OCI-LY1 (cell line): ENCODE results near the gene P4HB.

Experiments
- H2AFZ ChIP-seq: fragments of 200-600 bp; sonication (generic), shearing (Covaris generic); 2 replicates; pipeline ENCODE4 v1.6.0; 2014; ENCODE audit warnings: antibody characterized with exemption, mild to moderate bottlenecking, low read length
- H3F3A ChIP-seq: fragments of 200-600 bp; sonication (generic), shearing (Covaris generic); 2 replicates; pipeline ENCODE4 v1.6.0; 2014; ENCODE audit warnings: mild to moderate bottlenecking, antibody characterized with exemption, low read length, moderate library complexity; ENCODE audit not compliant: insufficient read depth
- H3K27ac ChIP-seq: fragments of 200-600 bp; sonication (generic); 2 replicates; pipeline ENCODE4 v1.5.1; 2014; ENCODE audit warnings: low read length, mixed run types, mild to moderate bottlenecking, low read depth; ENCODE audit not compliant: poor library complexity, severe bottlenecking
- H3K27me3 ChIP-seq: fragments of 200-600 bp; sonication (generic); 2 replicates; pipeline ENCODE4 v1.6.0; 2014; ENCODE audit warnings: antibody characterized with exemption, mild to moderate bottlenecking, low read length, moderate library complexity; ENCODE audit not compliant: insufficient read depth
- H3K36me3 ChIP-seq: fragments of 200-600 bp; sonication (generic); 2 replicates; pipeline ENCODE4 v1.6.1; 2014; ENCODE audit warnings: mild to moderate bottlenecking, antibody characterized with exemption, low read length, moderate library complexity, mixed read lengths; ENCODE audit not compliant: insufficient read depth
- H3K4me1 ChIP-seq: fragments of 200-600 bp; sonication (generic); 2 replicates; pipeline ENCODE4 v1.5.1; 2014; ENCODE audit warnings: mild to moderate bottlenecking, low read length, moderate library complexity; ENCODE audit not compliant: insufficient read depth, severe bottlenecking
- H3K4me2 ChIP-seq: fragments of 200-600 bp; sonication (generic), shearing (Covaris generic); 2 replicates; pipeline ENCODE4 v1.6.1; 2014; ENCODE audit warnings: low read length
- H3K4me3 ChIP-seq: fragments of 200-600 bp; sonication (generic); 2 replicates; pipeline ENCODE4 v1.5.1; 2014; ENCODE audit warnings: low read length, low read depth, mild to moderate bottlenecking, mixed read lengths; ENCODE audit not compliant: poor library complexity, severe bottlenecking
- H3K79me2 ChIP-seq: fragments of 200-600 bp; shearing (Covaris generic); 2 replicates; pipeline ENCODE4 v1.6.1; 2016; ENCODE audit warnings: mixed run types, low read length, mixed read lengths; ENCODE audit not compliant: insufficient read depth
- H3K9ac ChIP-seq: fragments of 200-600 bp; sonication (generic), shearing (Covaris generic); 2 replicates; pipeline ENCODE4 v1.6.1; 2014; ENCODE audit warnings: mild to moderate bottlenecking, low read length, mixed read lengths
- H3K9me2 ChIP-seq: fragments of 200-600 bp; sonication (generic), shearing (Covaris generic); 2 replicates; pipeline ENCODE4 v1.6.1; 2014; ENCODE audit warnings: low read depth, mild to moderate bottlenecking, low read length, mixed read lengths
- H3K9me3 ChIP-seq: fragments of 200-600 bp; shearing (Covaris generic); 2 replicates; pipeline ENCODE4 v1.6.1; 2014; ENCODE audit warnings: low read length, mixed read lengths
- H4K20me1 ChIP-seq: fragments of 200-600 bp; sonication (generic), shearing (Covaris generic); 2 replicates; pipeline ENCODE4 v1.6.0; 2016; ENCODE audit warnings: mild to moderate bottlenecking, low read length; ENCODE audit not compliant: insufficient read depth
- EZH2 ChIP-seq: fragments of 200-600 bp; sonication (generic), shearing (Covaris generic); IDR thresholded peaks from 2 replicates; pipeline ENCODE4 v1.8.0; 2017; ENCODE audit warnings: borderline replicate concordance, mixed run types, mild to moderate bottlenecking, antibody characterized with exemption, low read length, moderate library complexity, mixed read lengths
- TF ChIP-seq, protein P1 (sequence below): fragments of 200-600 bp; sonication (generic), shearing (Covaris generic); IDR thresholded peaks from 2 replicates; pipeline ENCODE4 v1.5.1; 2017; ENCODE audit warnings: mild to moderate bottlenecking, antibody characterized with exemption, low read length, moderate library complexity, mixed read lengths

Gene P4HB

DNA sequence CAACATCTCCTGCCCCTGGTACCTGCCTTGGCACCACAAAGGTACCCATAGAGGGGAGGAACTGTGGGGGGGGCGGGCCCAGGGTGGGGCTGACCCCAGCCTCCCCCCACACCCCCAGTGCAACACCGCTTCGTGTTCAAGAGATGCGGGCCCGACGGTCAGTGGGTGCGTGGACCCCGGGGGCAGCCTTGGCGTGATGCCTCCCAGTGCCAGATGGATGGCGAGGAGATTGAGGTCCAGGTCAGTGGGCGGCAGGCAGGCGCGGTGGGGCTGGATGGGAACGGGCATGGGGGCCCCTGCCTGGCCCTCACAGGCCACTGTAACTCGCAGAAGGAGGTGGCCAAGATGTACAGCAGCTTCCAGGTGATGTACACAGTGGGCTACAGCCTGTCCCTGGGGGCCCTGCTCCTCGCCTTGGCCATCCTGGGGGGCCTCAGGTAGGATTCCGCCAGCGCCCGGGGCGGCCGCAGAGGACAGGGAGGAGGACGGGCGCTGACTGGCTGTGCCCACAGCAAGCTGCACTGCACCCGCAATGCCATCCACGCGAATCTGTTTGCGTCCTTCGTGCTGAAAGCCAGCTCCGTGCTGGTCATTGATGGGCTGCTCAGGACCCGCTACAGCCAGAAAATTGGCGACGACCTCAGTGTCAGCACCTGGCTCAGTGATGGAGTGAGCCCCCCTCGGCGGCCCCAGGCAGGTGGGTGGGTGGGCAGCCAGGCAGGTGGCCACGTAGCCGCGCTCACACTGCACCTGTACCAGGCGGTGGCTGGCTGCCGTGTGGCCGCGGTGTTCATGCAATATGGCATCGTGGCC lies 49.2 kb downstream of the P4HB start:
- H3K4me3 ChIP-seq, result no peak overlapping the region
- no peaks in the 10 kb centered on the region for H3K36me3 ChIP-seq
- no peaks in the 10 kb centered on the region for H3K9me3 ChIP-seq
- H3K9me2 ChIP-seq, result no peaks in the 10 kb centered on the region
- H3K27ac ChIP-seq, result no peak overlapping the region
- no peak overlapping the region for H3K4me2 ChIP-seq
- H4K20me1 ChIP-seq, result no peaks in the 10 kb centered on the region
- no peak for TF ChIP-seq EZH2
- H3K9ac ChIP-seq, result no peak overlapping the region
- no peaks in the 10 kb centered on the region for H3K4me1 ChIP-seq
- no peaks in the 10 kb centered on the region for H3F3A ChIP-seq
- H3K27me3 ChIP-seq, result peaks cover 8% of the 10 kb centered on the region; the same call in 1 of the 2 replicates
- no peaks in the 10 kb centered on the region for H3K79me2 ChIP-seq
- H2AFZ ChIP-seq, result no peak overlapping the region

DNA sequence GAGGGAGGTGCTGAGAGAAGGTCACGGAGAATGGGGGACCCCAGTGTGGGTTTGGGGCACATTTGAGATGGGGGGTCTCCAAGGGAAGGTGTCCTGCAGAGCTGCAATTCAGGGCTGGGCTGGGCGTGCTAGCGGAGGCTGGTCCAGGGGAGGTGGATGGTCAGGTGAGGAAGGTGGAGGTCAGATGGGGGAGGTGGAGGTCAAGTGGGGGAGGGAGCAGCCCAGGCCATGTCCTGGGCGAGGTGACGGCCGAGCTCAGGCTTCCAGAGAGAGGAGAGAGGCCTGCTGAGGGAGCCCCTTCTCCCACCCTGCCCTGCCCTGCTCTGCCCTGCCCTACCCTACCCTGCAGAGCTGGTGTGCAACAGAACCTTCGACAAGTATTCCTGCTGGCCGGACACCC lies 49.9 kb downstream of the P4HB start:
- no peaks in the 10 kb centered on the region for H3K9me3 ChIP-seq
- peaks cover 8% of the 10 kb centered on the region; the same call in 1 of the 2 replicates for H3K27me3 ChIP-seq
- no peak overlapping the region for H3K9ac ChIP-seq
- no peaks in the 10 kb centered on the region for H3K4me1 ChIP-seq
- no peaks in the 10 kb centered on the region for H3K79me2 ChIP-seq
- H3F3A ChIP-seq, result no peaks in the 10 kb centered on the region
- H3K4me2 ChIP-seq, result no peak overlapping the region
- no peak overlapping the region for H3K27ac ChIP-seq
- H2AFZ ChIP-seq, result no peak overlapping the region
- H3K9me2 ChIP-seq, result no peaks in the 10 kb centered on the region
- H4K20me1 ChIP-seq, result no peaks in the 10 kb centered on the region
- no peaks in the 10 kb centered on the region for H3K36me3 ChIP-seq
- TF ChIP-seq EZH2, result no peak
- TF ChIP-seq, protein P1, sequence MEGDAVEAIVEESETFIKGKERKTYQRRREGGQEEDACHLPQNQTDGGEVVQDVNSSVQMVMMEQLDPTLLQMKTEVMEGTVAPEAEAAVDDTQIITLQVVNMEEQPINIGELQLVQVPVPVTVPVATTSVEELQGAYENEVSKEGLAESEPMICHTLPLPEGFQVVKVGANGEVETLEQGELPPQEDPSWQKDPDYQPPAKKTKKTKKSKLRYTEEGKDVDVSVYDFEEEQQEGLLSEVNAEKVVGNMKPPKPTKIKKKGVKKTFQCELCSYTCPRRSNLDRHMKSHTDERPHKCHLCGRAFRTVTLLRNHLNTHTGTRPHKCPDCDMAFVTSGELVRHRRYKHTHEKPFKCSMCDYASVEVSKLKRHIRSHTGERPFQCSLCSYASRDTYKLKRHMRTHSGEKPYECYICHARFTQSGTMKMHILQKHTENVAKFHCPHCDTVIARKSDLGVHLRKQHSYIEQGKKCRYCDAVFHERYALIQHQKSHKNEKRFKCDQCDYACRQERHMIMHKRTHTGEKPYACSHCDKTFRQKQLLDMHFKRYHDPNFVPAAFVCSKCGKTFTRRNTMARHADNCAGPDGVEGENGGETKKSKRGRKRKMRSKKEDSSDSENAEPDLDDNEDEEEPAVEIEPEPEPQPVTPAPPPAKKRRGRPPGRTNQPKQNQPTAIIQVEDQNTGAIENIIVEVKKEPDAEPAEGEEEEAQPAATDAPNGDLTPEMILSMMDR, result no peak
- no peak overlapping the region for H3K4me3 ChIP-seq

DNA sequence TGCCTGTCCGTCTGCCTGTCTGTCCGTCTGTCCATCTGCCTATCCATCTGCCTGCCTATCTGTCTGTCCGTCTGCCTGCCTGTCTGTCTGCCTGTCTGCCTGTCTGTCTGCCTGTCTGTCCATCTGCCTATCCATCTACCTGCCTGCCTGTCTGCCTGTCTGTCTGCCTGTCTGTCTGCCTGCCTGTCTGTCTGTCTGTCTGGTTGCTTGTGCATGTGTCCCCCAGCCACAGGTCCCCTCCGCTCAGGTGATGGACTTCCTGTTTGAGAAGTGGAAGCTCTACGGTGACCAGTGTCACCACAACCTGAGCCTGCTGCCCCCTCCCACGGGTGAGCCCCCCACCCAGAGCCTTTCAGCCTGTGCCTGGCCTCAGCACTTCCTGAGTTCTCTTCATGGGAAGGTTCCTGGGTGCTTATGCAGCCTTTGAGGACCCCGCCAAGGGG lies 50.8 kb downstream of the P4HB start:
- H3K27me3 ChIP-seq, result peaks cover 8% of the 10 kb centered on the region; the same call in 1 of the 2 replicates

DNA sequence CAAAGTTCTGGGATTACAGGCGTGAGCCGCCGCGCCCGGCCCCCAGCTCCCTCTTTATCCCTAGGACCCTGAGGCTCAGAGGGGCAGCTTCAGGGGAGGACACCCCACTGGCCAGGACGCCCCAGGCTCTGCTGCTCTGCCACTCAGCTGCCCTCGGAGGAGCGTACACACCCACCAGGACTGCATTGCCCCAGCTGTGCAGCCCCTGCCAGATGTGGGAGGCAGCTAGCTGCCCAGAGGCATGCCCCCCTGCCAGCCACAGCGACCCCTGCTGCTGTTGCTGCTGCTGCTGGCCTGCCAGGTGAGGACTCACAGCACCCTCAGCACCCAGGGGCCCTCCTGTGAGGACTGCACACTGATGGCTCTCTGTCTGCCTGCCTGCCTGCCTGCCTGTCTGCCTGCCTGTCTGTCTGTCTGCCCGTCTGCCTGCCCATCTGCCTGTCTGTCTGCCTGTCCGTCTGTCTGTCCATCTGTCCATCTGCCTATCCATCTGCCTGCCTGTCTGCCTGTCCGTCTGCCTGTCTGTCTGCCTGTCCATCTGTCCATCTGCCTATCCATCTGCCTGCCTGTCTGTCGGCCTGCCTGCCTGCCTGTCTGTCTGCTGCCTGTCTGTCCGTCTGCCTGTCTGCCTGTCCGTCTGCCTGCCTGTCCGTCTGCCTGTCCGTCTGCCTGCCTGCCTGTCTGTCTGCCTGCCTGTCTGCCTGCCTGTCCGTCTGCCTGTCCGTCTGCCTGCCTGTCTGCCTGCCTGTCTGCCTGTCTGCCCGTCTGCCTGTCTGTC lies 51.4 kb downstream of the P4HB start:
- no peaks in the 10 kb centered on the region for H3K36me3 ChIP-seq
- H3K9ac ChIP-seq, result no peak overlapping the region
- no peak overlapping the region for H3K4me3 ChIP-seq
- no peak overlapping the region for H3K4me2 ChIP-seq
- no peaks in the 10 kb centered on the region for H3K4me1 ChIP-seq
- no peaks in the 10 kb centered on the region for H4K20me1 ChIP-seq
- no peaks in the 10 kb centered on the region for H3K9me2 ChIP-seq
- no peaks in the 10 kb centered on the region for H3K79me2 ChIP-seq
- no peak for TF ChIP-seq EZH2
- TF ChIP-seq, protein P1, result peak; percentile 24; the same call in 1 of the 2 replicates
- H3K9me3 ChIP-seq, result no peaks in the 10 kb centered on the region
- H3K27ac ChIP-seq, result no peak overlapping the region
- H3K27me3 ChIP-seq, result peaks cover 8% of the 10 kb centered on the region; the same call in 1 of the 2 replicates
- H3F3A ChIP-seq, result no peaks in the 10 kb centered on the region
- no peak overlapping the region for H2AFZ ChIP-seq

More for the DNA sequence above, 50.8 kb downstream of the P4HB start:
- Histone ChIP-seq H3K4me1 (no peaks in the 10 kb centered on the region), H3K9me3 (no peaks in the 10 kb centered on the region), H3K36me3 (no peaks in the 10 kb centered on the region), H3K9me2 (no peaks in the 10 kb centered on the region), H2AFZ (no peak overlapping the region), H3K4me3 (no peak overlapping the region), H3K4me2 (no peak overlapping the region), H3K27ac (no peak overlapping the region), H3K9ac (no peak overlapping the region), H3F3A (no peaks in the 10 kb centered on the region), H3K79me2 (no peaks in the 10 kb centered on the region), H4K20me1 (no peaks in the 10 kb centered on the region)
- TF ChIP-seq EZH2, result no peak
